ENCODE results near the gene MYL7. TPM values are rescaled to one million over a fixed set of nuclear protein-coding genes. Genes with fewer than 3 reads are reported as not detected.
"Not testable (repeated sequence)": the region's sequence is repeated elsewhere in the genome, so short reads cannot be mapped to it uniquely, and the experiment has no call there.

MYL7 gene, protein sequence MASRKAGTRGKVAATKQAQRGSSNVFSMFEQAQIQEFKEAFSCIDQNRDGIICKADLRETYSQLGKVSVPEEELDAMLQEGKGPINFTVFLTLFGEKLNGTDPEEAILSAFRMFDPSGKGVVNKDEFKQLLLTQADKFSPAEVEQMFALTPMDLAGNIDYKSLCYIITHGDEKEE
- 1.6 TPM for total RNA-seq

DNA sequence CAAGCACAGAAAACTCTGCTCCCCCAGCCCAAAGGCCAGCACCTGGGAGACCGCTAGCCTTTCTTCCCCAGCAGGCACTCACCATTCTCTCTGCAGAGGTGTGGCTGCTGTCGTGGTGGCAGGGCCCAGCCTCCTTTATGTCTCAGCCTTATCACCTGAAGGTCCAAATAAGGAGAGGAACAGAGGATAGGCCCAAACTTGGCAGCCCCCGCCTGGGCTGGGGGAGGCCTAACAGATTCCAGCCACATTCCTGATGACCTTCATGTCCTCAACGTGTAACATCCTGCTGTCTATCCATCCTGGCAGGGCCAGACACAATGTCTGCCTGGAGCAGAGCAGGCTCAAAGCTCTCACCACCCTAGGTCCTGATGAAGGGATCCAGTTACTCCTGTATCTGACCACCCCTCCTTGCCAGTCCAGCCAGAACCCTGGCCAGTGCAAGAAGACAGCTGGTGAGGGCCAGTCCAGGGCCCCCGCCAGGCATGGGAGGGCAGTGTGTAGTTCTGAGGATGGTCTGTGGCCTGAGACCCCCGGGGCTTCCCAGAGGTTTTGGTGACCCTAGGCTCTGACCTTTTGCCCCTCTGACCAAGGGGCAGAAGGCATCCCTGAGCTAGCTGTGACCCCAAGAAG is at the start of gene MYL7:
TSS of gene MYL7 (minus strand) at position 112 of the 630 bp plus-strand sequence. CDS start at position 85, 27 bp downstream.
- FAIRE-seq (no peak), DNase-seq (ENCODE audit: low spot score in 2 of 2) (no peak)

DNA sequence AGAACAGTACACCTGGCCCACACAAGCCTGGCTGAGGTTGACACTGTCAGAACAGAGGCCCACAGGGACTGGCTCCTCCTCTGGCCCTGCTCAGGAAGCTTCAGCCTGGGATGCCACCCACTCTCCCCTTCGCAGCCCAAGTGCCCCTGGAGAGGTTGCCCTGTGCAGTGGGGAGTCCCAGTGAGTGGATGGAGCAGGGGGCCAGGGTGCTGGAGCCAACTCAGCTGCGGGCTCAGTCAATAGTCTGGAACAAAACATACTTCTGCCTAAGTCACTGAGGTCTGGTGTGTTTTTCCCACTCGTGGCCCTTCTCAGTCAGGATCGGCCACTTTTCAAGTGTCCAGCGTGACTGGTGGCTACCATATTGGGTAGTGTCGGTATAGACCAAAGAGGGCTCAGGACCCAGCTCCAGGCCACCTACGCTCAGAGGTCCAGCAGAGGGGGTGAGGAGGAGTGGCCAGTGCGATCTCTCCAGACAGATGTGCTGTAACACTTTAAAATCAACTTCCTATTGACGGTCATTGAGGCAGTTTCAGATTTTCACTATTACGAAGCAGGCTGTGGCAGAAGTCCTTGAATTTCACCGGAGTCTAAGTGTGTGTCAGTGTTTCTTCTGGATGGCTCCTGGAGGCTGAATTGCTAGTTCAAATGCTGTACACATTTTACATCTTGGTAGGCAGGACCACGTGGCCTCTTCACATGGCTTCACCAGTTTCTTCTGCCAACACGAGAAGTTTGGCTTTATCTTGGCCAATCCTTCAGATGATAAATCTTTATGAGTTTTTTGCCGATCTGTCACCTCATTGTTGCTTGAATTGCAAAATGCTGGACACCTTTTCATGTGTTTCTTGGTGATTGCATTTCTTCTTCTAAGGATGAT is 49.1 kb upstream of the MYL7 start:
- FAIRE-seq (no peak), DNase-seq (ENCODE audit: low spot score in 2 of 2) (no peak)

DNA sequence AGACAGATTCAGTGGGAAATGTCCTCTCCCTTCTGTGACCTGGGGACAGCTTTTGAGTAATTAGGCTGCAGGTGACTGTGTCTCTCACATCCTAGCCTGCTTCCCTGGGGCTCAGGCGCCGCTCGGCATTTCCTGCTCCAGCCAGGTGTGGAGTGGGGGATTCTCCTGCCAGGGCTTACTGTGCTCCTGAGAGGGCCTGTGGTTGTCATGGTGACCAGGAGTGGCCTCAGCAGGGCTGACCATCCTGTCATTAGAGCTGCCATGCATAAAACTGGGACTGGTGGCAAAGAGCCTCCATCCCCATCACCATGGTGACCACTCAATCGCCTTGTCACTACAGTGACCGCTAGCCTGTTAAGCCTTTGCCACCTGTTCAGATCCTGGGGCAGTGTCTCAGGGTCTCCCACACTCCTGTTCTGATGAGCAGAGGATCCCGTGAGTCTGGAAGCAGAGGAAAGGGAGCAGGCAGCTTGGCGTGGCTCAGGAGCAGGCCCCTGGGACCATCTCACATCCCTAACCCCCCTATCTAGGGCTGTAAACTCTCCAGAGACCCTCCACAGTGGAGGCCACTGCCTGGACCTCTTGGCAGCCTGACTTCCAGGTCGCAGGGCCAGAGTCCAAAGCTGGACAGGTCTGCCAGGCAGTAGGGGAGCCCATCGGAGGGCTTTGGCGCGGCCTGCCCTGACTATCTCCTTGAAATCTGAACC is 48.3 kb upstream of the MYL7 start, which contains the start of gene GCK:
TSS of gene GCK (minus strand) at position 154 of the 707 bp plus-strand sequence. CDS start 486 bp downstream, outside the sequence.
- DNase-seq (ENCODE audit: low spot score in 2 of 2) = no peak
- no peak for FAIRE-seq

DNA sequence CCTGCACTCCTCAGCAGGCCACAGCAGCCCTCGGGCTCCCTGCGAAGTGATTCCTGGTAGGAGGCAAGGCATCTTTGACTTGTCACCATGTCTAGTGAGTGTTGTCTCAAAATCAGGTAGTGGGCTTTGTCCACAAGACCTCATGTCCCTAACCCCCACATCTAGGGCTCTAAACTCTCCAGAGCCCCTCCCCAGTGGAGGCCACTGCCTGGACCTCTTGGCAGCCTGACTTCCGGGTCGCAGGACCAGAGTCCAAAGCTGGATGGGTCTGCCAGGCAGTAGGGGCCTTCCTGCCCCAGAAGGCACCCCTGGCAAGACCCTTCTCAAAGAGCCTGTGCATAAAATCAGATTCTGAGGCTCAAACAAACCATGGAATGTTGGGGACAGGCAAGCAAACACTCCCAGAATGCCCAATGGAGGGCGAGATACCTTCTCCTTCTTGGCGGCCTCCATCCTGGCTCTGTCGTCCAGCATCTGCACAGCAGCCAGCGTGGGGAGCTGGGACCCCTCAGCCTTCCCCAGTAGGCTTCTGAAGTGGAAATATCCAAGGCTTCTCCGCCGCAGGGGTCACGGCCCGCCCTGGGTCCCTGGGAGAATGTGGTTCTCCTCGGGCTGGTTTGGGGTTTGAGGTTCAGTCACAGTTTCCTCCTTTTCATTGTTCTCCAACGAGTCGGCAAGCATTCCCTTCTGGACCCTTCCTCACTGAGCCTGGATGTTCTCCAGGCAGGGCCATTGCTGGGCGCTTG is 47.5 kb upstream of the MYL7 start:
- FAIRE-seq = no peak
- no peak for DNase-seq (ENCODE audit: low spot score in 2 of 2)

DNA sequence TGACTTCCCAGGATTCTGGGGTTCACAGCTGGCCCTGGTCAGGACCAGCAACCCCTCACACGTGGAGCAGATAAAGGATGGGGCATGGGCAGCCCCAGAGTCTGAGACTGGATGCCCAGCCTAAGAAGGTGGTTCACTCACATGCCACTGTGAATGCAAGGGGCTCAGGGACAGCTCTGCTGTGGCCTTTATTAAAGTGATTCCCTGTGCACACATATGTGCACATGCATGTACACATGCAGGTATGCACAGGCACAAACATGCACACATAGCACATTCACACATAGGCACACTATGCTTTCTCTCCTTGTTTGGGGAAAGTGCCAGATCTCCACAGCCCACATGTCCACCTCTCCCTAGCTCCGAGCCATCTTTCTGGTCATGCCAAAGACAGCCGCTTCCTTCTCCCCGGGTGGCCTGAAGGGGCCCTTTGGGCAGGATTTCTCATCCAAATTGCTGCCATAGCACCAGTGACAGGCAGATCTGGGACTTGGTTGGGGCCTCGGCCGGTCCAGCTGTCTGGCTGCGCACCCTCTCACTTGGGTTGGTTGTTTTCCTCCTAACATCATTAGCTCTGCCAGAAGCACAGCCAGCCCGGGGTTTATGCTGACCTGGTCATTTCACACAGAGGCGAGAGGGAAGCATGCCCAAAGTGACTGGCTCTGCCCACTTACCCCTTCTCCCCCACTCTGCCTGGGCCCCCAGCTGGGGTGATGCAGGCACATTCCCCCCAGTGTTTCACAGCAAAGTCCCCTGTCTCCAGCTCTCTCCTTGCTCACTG is 46.7 kb upstream of the MYL7 start:
- DNase-seq (ENCODE audit: low spot score in 2 of 2) (no peak), FAIRE-seq (no peak)

DNA sequence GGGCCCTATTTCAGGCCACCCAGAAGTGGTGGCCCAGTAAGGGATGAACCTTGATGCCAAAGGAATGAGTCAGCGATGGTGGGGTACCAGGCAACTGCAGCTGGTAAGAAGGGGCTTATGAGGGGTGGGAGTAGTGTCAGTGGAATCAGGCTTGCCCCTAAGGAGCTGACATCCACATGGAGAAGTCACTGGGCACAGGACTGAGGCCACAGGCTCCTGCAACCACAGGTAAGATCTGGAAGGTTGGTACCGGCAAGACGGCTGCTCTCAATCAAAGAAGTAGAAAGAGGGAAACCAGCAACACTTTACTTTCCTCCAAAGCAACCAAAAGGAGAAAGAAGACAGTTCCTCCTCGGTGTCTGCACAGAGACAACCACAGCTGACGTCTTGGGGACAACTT is 45.6 kb upstream of the MYL7 start:
- FAIRE-seq (no peak), DNase-seq (ENCODE audit: low spot score in 2 of 2) (no peak)

DNA sequence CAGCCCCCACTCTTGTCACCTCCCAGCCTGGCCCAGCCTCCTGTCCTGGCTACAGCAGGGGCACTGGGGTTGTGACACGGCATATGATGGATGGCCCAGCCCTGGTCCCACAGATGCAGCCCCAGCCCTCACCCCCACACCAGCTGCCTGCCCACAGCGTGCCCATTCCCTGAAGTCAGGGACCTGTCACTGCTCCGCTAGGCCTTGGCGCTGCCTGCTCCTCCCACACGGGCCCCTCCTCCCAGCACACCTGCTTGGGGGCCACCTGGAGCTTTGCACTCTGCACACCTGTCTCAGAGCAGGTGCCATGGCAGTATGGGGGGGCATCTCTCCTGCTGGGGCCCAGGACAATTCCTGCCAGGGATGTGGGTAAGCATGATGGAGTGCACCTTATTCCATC is 44.6 kb upstream of the MYL7 start:
- FAIRE-seq (no peak), DNase-seq (ENCODE audit: low spot score in 2 of 2) (no peak)

DNA sequence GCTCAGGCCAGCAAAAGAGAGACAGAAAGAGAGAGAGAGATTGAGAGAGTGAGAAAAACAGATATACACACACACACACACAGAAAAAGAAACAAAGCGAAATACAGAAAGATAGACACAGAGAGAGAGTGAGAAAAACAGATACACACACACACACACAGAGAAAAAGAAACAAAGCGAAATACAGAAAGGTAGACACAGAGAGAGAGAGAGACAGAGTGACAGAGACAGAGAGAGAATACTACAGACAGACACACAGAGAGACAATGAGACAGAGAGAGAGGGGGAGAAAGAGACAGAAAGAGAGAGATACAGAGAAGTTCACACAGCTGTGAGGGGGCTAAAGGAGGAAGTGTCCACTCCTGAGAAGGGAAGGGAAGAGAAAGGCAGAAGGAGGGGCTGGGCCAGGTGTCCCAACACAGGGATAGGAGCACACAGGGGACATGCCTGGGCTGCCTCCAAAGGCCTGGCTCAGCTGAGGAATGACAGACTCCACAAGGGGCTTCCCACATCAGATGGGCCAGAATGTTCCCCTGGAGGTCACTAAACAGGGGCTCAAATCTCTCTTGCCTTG is 43.8 kb upstream of the MYL7 start:
- DNase-seq (ENCODE audit: low spot score in 2 of 2) (no peak), FAIRE-seq (no peak)

DNA sequence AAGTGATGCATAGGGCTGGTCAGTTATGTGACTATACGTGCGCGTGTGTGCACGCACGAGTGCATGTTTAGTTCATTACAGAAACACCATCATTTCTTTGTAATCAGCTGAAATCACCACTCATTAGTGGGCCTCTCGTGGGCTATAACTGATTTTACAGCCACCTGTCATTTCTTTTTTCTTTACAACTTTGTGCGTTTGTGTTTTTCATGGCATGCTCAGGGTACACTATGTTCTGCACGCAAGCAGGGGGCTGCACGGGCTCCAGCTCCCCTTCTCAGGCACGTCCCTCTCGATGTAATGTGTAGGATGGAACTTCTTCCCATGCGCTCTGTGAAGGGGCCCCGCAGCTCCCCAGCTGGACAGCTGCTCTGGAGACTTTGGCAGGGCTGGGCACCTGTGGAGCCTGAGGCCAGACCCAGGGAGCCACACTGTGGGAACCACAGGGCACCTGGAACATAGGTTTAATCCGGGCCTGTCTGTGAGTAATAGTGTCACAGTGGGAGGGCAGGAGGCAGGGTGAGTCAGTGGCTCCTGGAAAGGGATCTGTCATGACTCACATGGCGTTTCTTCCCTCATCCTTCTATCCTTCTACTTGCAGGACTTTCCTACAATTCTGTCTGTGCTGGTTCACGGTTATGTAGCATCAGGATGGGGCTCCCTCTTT is 43.2 kb upstream of the MYL7 start:
- FAIRE-seq = no peak
- DNase-seq (ENCODE audit: low spot score in 2 of 2) = no peak

DNA sequence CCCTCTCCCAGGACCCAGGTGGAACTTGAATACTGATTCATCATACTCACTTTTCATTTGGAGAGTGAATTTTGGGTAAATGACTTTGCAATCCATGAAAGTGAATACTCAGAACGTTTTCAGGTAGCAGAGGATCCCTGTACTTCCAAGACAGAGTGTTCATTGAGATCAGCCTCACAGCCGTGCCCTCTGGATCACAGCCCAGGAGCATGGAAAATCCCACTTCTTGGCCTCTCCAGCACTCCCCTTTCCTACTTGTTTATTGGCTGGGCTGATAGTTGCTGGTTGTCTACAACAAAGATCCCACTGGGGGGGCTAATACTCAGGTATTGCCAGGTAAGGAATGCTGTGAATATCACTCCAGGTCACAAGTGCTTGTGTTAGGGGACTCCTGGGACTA is 42.3 kb upstream of the MYL7 start:
- FAIRE-seq (no peak), DNase-seq (ENCODE audit: low spot score in 2 of 2) (no peak)

DNA sequence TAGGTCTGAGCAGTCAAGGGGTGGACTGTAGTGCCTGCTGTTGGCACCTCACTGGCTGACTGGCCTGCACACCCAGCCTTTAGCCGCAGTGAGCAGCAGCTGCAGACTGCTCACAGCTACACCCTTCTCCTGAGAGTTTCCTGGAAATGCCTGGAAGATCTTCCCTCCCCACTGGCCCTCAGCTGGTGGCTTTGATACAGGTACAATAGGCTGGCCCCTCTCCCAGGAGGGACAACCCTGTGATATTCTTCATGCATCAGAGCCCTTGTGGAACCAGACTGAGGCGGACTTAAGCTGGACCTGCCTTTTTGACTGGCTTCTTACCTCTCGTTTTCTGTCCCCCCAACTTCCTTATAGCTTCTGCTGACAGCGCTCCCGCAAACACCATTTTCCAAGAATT is 41.7 kb upstream of the MYL7 start:
- FAIRE-seq (no peak), DNase-seq (ENCODE audit: low spot score in 2 of 2) (no peak)

DNA sequence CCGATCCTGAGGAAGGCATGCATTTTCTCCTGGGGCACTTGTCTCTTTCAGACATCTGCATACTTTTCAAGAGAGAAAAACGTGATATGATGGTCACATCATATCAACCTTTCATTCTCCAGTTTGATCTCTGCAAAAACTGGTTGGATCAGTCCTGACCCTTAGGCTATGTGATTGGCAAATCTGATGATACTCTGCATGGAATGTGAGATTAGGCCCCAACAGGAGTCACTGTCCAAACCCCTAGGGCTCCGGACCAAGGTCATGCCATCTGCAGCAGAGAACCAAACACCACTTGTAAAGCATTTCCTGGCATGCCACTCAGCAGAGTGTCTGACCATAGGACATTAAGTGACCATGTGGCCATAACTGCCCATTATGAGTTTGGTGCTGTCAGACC is 39.5 kb upstream of the MYL7 start:
- no peak for FAIRE-seq
- no peak for DNase-seq (ENCODE audit: low spot score in 2 of 2)

DNA sequence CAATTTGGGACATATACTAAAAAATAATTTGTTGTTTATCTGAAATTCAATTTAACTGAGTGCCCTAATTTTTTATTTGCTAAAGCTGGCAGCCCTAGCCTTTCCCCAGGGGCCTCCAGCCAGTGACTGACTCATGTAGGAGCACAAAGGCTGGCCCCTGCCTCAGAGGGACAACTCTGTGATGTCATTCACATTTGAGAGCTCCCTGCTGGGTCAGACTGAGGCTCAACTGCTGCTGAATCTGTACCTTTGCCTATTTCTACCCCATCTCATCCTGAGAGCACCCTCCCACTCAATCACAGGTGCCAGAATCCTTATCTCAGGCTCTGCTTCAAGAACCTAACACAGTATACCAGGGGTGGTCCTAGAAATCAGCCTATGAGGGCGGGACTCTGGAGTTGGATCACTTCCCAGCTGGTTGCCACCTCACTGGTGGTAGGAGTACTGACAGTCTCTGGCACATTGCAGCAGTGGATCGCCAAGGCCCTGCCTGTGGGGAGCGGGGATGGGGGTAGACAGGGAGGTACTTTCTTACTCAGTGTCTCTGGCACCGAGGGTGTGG is 36.5 kb upstream of the MYL7 start:
- no peak for FAIRE-seq
- DNase-seq (ENCODE audit: low spot score in 2 of 2) = no peak

DNA sequence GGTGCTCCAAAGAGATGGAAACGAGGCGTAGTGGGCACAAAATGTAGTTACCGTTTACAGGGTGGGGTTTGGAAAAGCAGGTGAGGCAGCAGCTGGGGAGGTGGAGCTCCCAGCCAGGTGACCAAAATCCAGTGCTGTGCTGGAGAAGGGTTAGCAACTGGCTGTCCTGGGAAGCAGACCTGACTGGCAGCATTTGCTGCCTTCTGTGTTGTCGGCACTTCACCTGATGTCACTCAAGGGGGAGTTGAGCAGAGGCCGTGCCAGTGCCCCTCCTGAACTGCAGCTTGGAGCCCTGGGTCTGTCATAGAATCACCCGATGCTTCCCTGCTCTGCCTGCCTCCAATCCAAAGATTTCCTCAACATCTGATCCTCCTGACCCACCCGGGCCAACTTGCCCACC is 35.4 kb upstream of the MYL7 start:
- DNase-seq (ENCODE audit: low spot score in 2 of 2) (no peak), FAIRE-seq (no peak)

DNA sequence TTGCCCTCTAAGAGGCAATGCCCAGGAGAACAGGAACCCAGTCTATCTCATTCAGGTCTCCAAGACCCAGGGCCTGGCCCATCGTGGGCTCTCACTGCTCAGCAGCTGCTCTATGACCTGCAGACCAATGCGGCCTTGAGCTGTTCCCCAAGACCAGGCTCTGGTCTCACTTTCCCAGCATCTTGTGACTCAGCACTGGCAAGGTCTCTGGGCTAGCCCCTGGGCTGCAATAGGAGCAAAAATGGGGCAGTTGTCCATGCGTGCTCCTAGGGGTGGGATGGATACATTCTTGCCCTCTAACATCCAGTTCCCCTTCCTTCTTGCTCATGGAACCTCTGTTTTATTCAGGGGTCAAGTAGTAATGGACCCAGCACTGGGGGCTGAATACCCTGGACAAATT is 34.6 kb upstream of the MYL7 start:
- FAIRE-seq = no peak
- no peak for DNase-seq (ENCODE audit: low spot score in 2 of 2)

DNA sequence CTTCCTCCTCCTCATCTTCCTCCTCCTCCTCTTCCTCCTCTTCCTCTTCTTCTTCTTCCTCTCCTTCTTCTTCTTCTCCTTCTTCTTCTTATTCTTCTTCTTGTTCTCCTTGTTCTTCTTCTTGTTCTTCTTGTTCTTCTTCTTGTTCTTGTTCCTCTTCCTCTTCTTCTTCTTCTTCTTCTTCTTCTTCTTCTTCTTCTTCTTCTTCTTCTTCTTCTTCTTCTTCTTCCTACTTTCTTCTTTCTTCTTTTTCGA is 33.5 kb upstream of the MYL7 start:
- DNase-seq (ENCODE audit: low spot score in 2 of 2); FAIRE-seq: not testable (repeated sequence)

DNA sequence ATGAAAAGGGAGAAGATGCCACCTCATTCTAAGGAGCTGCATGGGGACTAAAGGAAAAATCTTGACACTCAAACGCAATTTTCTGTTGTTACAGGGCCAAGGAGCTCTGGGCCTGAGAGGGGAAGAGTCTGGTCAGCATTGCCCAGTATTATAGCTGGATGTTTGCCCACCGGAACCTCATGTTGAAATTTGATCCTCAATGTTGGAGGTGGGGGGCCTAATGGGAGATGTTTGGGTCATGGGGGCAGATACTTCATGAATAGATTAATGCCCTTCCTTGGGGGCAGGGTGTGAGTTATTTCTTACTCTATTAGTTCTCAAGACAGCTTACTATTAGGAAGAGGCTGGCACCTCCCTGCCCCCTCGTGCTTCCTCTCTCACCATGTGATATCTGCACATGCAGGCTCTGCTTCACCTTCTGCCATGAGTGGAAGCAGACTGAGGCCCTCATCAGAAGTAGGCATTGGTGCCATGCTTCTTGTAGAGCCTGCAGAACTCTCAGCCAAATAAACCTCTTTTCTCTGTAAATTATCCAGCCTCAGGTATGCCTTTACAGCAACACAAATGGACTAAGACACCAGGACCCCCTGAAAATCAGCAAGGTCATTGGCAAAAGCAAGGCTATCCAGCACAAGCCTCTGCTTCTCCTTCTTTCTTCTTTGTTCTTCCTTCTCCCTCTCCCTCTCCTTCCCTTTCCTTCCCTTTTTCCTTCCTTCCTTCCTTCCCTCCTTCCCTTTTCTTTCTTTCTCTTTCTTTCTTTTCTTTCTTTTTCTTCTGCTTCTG is 33.0 kb upstream of the MYL7 start:
- FAIRE-seq = no peak
- no peak for DNase-seq (ENCODE audit: low spot score in 2 of 2)
